Stimulated activated CD8-positive, alpha-beta memory T cell treated with anti-CD3 and anti-CD28 coated beads, Interleukin-12 subunit alpha, Interleukin-12 subunit beta, amount 100 ng/mL, for 24 hours (primary cell): ENCODE results near the gene AZU1.
"Not testable (repeated sequence)": the region's sequence is repeated elsewhere in the genome, so short reads cannot be mapped to it uniquely, and the experiment has no call there.

Source experiments
- DNase-seq: peaks from one replicate; pipeline ENCODE4 v3.0.0-alpha.2; 2020; ENCODE audit errors: extremely low read depth

AZU1 gene

DNA sequence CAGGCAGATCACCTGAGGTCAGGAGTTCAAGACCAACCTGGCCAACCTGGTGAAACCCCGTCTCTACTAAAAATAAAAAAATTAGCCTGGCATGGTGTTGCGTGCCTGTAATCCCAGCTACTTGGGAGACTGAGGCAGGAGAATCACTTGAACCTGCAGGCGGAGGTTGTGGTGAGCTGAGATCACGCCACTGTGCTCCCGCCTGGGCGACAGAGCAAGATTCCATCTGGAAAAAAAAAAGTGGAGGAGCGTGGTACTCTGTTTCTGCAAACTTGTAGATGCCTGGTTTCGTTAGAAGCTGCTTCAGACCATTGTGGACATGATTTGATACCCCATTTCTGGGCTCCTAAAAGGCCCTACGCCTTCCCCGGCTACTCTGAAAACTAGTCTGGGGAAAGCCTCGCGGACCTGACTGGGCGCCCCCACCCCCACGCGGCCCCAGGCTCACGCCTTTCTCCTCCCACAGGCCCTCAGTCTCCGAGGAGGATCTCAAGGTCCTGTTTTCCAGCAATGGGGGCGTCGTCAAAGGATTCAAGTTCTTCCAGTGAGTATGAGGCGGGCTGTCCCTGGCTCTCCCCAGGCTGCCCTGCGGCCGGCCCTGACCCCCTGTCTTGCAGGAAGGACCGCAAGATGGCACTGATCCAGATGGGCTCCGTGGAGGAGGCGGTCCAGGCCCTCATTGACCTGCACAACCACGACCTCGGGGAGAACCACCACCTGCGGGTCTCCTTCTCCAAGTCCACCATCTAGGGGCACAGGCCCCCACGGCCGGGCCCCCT, 17.4 kb upstream of the AZU1 start:
- no peak for DNase-seq

- no peak for DNase-seq
Measured at GRCh38 chr19:810883-811489, 16.7 kb upstream of the AZU1 start.

DNA sequence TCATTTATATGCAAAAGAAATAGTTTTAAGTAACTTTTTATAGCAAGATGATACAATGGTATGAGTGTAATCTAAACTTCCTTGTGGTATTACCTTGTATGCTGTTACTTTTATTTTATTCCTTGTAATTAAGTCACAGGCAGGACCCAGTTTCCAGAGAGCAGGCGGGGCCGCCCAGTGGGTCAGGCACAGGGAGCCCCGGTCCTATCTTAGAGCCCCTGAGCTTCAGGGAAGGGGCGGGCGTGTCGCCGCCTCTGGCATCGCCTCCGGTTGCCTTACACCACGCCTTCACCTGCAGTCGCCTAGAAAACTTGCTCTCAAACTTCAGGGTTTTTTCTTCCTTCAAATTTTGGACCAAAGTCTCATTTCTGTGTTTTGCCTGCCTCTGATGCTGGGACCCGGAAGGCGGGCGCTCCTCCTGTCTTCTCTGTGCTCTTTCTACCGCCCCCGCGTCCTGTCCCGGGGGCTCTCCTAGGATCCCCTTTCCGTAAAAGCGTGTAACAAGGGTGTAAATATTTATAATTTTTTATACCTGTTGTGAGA, 16.1 kb upstream of the AZU1 start:
- DNase-seq: no peak

GRCh38 chr19:812049-812746, 15.4 kb upstream of the AZU1 start:
- no peak for DNase-seq

- no peak for DNase-seq
Measured at GRCh38 chr19:812747-813218, 14.9 kb upstream of the AZU1 start.

GRCh38 chr19:813219-814151, 14.2 kb upstream of the AZU1 start:
- DNase-seq: no peak

GRCh38 chr19:814152-815078, 13.2 kb upstream of the AZU1 start:
- no peak for DNase-seq

DNA sequence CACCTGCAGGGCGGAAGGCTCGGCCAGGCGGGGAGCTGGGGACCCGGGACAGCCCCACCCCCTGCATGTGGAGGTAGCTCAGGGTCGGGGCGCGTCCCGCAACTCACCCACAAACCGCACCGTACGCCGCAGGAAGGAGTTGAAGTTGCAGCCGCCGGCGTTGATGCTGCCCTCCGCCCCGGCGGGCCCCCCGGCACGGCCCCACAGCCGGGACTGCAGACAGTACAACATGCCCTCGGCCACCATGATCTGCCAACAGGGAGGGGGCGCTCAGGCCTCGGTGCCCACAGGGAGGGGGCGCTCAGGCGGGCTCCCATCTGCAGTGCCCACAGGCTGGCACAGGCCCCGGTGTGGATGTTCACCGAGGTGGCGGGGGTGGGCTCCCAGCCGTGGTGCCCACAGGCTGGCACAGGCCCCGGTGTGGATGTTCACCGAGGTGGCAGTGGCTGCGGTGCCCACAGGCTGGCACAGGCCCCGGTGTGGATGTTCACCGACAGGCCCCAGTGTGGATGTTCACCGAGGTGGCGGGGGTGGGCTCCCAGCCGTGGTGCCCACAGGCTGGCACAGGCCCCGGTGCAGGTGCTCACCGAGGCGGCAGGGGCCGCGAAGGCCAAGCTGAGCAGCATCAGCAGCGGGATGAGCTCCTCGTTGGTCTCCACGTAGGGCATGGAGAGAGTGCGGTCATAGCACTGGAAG, 12.4 kb upstream of the AZU1 start:
- no peak for DNase-seq

- DNase-seq: no peak
Measured at GRCh38 chr19:815775-816499, 11.7 kb upstream of the AZU1 start.

- no peak for DNase-seq
Measured at GRCh38 chr19:816500-816857, 11.2 kb upstream of the AZU1 start.

DNA sequence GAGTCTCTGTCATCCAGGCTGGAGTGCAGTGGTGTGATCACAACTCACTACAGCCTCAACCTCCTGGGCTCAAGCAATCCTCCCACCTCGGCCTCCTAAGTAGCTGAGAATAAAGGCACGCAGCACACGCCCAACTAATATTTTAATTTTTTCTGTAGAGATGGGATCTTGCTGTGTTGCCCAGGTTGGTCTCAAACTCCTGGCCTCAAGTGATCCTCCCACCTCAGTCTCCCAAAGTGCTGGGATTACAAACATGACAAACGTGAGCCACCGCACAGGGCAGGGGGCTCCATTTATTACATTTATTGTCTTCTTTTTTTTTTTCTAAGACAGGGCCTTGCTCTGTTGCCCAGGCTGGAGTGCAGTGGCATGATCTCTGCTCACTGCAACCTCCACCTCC, 7.4 kb upstream of the AZU1 start:
- DNase-seq: not testable (repeated sequence)

- DNase-seq: no peak
Measured at GRCh38 chr19:821231-821824, 6.3 kb upstream of the AZU1 start.

GRCh38 chr19:821825-822503, 5.7 kb upstream of the AZU1 start, which contains the start of gene PLPPR3:
Gene PLPPR3 (minus strand): TSS chr19:821955. CDS start chr19:821559, 396 bp downstream.
- DNase-seq: no peak

DNA sequence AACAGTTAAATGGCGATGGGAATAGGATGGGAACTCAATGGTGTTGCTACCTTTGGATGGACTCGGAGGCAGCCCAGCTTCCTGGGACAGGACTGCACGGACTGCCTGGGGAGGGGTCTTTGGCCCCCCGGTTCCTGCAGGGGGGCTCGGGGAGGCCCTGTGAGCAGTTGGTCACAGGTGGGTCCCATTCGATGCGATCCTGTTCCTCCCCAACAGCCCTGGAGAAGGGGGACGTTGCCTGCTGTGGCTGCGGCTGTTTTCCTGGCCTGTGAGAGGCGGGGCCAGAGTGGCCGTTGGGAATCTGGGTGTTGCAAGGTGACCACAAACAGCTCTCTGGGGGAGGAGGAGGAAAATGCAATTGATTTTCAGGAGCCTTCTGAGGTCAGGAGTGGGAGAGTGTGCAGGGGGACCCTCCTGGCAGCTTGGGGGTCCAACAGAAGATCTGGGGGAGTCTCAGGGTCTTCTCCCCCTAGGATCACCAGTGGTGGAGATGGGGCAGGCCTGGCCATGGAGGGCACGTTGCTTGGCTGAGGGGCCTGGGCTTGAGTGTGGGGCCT, 4.0 kb upstream of the AZU1 start:
- no peak for DNase-seq

DNA sequence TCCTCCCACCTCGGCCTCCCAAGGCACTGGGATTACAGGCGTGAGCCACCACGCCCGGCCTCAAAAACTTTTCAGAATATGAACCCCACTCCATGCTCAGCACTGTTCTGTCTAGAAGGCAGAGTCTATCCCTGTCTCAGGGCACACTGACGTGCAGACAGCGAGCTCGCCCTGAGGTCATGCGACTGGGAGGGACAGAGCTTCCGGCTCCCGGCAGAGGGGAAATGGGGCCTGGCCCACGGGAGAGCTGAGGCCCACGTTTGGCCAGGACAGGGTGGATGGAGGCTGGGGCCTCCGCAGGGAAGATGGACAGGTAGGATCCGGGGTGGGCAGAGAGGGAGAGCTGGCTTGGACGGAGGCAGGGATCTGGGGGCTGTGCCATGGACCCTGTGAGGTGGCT, 2.8 kb upstream of the AZU1 start:
- DNase-seq: no peak

DNA sequence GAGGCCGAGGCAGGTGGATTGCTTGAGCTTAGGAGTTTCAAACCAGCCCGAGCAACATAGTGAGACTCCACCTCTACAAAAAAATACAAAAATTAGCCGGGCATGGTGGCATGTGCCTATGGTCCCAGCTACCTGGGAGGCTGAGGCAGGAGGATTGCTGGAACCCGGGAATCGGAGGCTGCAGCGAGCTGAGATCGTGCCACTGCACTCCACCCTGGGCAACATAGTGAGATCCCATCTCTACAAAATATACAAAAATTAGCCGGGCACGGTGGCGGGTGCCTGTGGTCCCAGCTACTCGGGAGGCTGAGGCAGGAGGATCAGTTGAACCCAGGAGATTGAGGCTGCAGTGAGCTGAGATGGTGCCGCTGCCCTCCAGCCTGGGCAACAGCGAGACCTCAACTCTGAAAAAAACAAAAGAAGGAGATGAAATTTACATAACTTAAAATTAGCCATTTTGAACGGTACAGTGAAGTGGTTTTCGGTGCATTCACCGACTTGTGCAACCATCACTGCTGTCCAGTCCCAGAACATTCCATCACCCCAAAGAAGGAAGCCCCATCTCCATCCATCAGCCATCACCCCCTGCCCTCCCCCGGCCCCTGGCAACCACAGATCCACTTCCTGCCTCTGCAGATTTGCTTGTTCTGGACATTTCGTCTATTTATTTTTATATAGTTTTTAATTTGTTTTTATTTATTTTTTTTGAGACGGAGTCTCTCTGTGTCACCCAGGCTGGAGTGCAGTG, 1.6 kb upstream of the AZU1 start:
- DNase-seq: no peak

GRCh38 chr19:827314-827709, 325 bp upstream of the AZU1 start:
- DNase-seq: no peak
